Occipital lobe (tissue), 2 donors: ENCODE data around the gene FNDC11. TPM values are rescaled to one million over a fixed set of nuclear protein-coding genes. Genes with fewer than 3 reads are reported as not detected.
A peak's percentile ranks its signal among the peaks of the same experiment; 100 is the strongest.

Experiments used
- DNase-seq: peaks from one replicate; lab custom pipeline; 2025; lab: John Stamatoyannopoulos, UW
- total RNA-seq: library from RNA; depleted of rRNA; stranded (reverse); fragments of >200 nt; gene quantifications from one replicate; pipeline ENCODE4 v1.2.3, GENCODE V29; 2014

The FNDC11 gene
- total RNA-seq, 1 donor from 2014 or later: 4.1 TPM

- DNase-seq: no peak
These were observed 28.8 kb upstream of the FNDC11 start for GRCh38 chr20:63525185-63525584.

- DNase-seq: no peak
These were observed 28.0 kb upstream of the FNDC11 start for GRCh38 chr20:63525971-63526370.

- no peak for DNase-seq
These were observed 26.8 kb upstream of the FNDC11 start for GRCh38 chr20:63527184-63527583.

GRCh38 chr20:63529180-63529860 lies 24.6 kb upstream of the FNDC11 start:
- no peak for DNase-seq

GRCh38 chr20:63529861-63530787 lies 23.8 kb upstream of the FNDC11 start:
- no peak for DNase-seq

- no peak for DNase-seq
These were observed 23.2 kb upstream of the FNDC11 start for GRCh38 chr20:63530788-63531160.

- no peak for DNase-seq
These were observed 22.1 kb upstream of the FNDC11 start for GRCh38 chr20:63531686-63532448.

- no peak for DNase-seq
These were observed 21.4 kb upstream of the FNDC11 start for GRCh38 chr20:63532449-63532971.

- no peak for DNase-seq
These were observed 20.6 kb upstream of the FNDC11 start for GRCh38 chr20:63533388-63533787.

- DNase-seq: no peak
These were observed 20.0 kb upstream of the FNDC11 start for GRCh38 chr20:63533871-63534393.

GRCh38 chr20:63534427-63534830 lies 19.5 kb upstream of the FNDC11 start:
- no peak for DNase-seq

GRCh38 chr20:63534831-63535651 lies 18.9 kb upstream of the FNDC11 start:
- DNase-seq: no peak

- no peak for DNase-seq
These were observed 17.6 kb upstream of the FNDC11 start for GRCh38 chr20:63536241-63536977.

- no peak for DNase-seq
These were observed 16.9 kb upstream of the FNDC11 start, which contains the start of gene PTK6 for GRCh38 chr20:63536997-63537524. PTK6 (minus strand) TSS chr20:63537376; CDS start chr20:63537314, 62 bp downstream.

- DNase-seq: peak; percentile 39
These were observed 16.3 kb upstream of the FNDC11 start for GRCh38 chr20:63537525-63538203.

- no peak for DNase-seq
These were observed 15.5 kb upstream of the FNDC11 start for GRCh38 chr20:63538204-63539091.

- DNase-seq: no peak
These were observed 14.9 kb upstream of the FNDC11 start for GRCh38 chr20:63539092-63539430.
